Activated T-helper 2 cell treated with anti-CD3 and anti-CD28 coated beads, Interferon-gamma antibody, Interleukin-2, Interleukin-4, amounts not matched to agents 10 μg/mL and 5 μg/mL and 100 μg/mL, durations not matched to agents 14 hours and 24 hours and 36 hours (primary cell): ENCODE measurements around the gene LAMA4. TPM values are rescaled to one million over a fixed set of nuclear protein-coding genes. Genes with fewer than 3 reads are reported as not detected.

Source experiments
- DNase-seq: peaks from one replicate; pipeline ENCODE4 v3.0.0; 2021; ENCODE audit warnings: low spot score
- H3K27ac Mint-ChIP-seq: one replicate; pipeline ENCODE4 v1.8.0; 2021; ENCODE audit warnings: mixed read lengths
- H3K27me3 Mint-ChIP-seq: one replicate; pipeline ENCODE4 v1.8.0; 2021; ENCODE audit warnings: low read depth, mixed read lengths
- H3K36me3 Mint-ChIP-seq: one replicate; pipeline ENCODE4 v1.8.0; 2021; ENCODE audit warnings: low read depth, mixed read lengths
- H3K4me1 Mint-ChIP-seq: one replicate; pipeline ENCODE4 v1.8.0; 2021; ENCODE audit warnings: low read depth, mixed read lengths
- H3K4me3 Mint-ChIP-seq: one replicate; pipeline ENCODE4 v1.8.0; 2021; ENCODE audit warnings: low read depth, mild to moderate bottlenecking, moderate library complexity, mixed read lengths
- H3K9me3 Mint-ChIP-seq: one replicate; pipeline ENCODE4 v1.8.0; 2021; ENCODE audit warnings: mixed read lengths
- intact Hi-C: fragments of 100-400 bp; cut with micrococcal nuclease; formaldehyde crosslinking; loops from one replicate; pipeline ENCODE4 v1.15.1; 2023
- total RNA-seq: library from RNA; stranded (reverse); gene quantifications from 2 replicates; pipeline ENCODE4 v1.2.3, GENCODE V29; 2022

Gene LAMA4
- total RNA-seq, 1 donor from 2014 or later = not detected

DNA sequence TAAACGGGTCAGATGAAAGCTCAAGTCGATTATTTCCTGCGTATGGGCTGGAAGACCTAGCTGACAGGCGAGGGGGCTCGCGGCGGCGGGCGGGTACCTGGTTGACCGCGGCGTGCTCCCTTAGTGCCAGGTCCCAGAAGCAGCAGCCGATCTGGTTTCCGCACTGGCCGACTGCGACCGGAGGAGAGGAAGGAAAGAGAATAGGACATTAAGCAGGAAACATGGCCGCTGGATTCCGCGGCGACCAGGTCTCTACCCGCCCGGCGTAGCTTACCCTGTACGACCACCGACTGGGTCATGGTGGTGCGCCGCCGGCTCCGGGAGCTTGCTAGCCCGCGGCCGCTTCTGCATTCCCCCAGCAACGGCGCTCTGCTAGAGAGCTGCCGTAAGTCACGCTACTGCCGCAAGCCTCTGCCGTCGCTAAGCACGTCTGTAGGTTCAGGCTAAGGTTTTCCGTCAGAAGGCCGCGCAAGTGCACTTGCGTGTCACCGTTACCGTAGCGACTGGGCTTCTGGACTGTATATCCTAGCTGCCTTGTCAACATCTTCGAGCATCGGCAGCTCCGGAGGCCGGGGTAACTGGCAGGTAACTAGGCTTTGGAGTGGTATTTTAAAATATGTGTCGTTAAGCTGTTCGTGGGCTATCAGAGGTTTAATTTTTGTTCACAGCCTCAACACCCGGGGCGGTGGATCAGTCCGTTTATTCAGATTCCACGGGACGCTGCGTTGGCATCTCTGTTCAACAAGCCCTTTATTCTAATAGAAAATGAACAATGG, 167.0 kb downstream of the LAMA4 start, which contains the start of the genes FAM229B and TUBE1:
TSS of gene FAM229B (plus strand) at position 456 of the 776 bp plus-strand sequence. CDS start 11,693 bp downstream, outside the sequence.
TSS of gene TUBE1 (minus strand) at position 347 of the 776 bp plus-strand sequence. CDS start at position 299, 48 bp downstream.
- no peak within 1 kb of the TSS for H3K4me3 Mint-ChIP-seq
- peaks cover 11% of the 10 kb centered on the region for H3K36me3 Mint-ChIP-seq
- intact Hi-C loops = loop anchor here (1.0 to 2.0 kb wide), 6 partner anchors 29 to 828 kb away; partner anchors contain the start of gene FYN
- peaks cover 24% of the 10 kb centered on the region for H3K27me3 Mint-ChIP-seq
- no peak within 1 kb of the TSS for H3K27ac Mint-ChIP-seq
- no peaks in the 10 kb centered on the region for H3K9me3 Mint-ChIP-seq
- peaks cover 8% of the 10 kb centered on the region for H3K4me1 Mint-ChIP-seq
- DNase-seq = peak; percentile 87

GRCh38 chr6:112086744-112087135, 167.6 kb downstream of the LAMA4 start:
- no peaks in the 10 kb centered on the region for H3K9me3 Mint-ChIP-seq
- intact Hi-C loops = loop anchor here (1.0 to 2.0 kb wide), 6 partner anchors 30 to 827 kb away; partner anchors contain the start of gene FYN
- H3K27me3 Mint-ChIP-seq = peaks cover 19% of the 10 kb centered on the region
- peaks cover 8% of the 10 kb centered on the region for H3K4me1 Mint-ChIP-seq
- H3K4me3 Mint-ChIP-seq = no peak overlapping the region
- H3K27ac Mint-ChIP-seq = no peak overlapping the region
- H3K36me3 Mint-ChIP-seq = peaks cover 11% of the 10 kb centered on the region
- DNase-seq = no peak

DNA sequence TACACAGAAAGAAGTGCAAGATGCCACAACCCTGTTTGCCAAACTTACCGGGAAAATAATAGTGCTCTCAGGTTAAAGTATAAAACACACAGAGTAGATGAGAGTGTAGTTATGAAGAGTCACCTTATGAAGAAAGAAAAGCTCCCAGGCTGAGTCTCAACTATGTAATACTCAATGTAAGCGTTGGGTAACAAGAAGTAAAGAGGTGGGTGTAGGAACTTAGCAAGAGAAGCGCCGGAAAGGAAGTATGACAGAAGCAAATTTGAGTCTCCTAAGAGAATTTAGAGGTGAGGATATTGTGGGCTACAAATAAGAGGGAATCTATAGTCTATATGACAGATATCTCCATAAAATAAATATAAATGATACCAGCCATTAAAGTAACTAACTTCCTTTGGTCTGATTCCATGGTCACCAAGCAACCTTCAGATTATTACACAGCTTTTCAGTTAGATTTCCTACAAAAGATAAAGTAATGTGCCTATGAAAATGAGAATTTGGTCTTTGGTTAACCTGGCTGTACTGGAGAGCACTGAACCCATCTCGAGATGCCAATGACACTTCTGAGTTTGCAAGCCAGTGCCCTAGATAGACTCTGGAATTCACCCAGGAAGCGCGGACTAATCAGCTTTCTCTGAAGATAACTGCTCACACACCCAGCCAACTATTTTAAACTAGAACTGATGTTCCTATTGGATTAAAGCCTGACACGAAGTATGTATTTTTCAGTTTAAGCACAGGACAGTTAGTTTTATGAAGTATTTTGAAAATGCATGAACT, 168.9 kb downstream of the LAMA4 start:
- H3K36me3 Mint-ChIP-seq = peaks cover 11% of the 10 kb centered on the region
- no peaks in the 10 kb centered on the region for H3K9me3 Mint-ChIP-seq
- H3K27me3 Mint-ChIP-seq = peaks cover 9% of the 10 kb centered on the region
- H3K4me1 Mint-ChIP-seq = peaks cover 8% of the 10 kb centered on the region
- intact Hi-C loops = loop anchor here (2.0 kb wide), 2 partner anchors 31 to 213 kb away; partner anchors contain the start of gene FYN
- DNase-seq = no peak
- peak overlapping the region; percentile 45 for H3K4me3 Mint-ChIP-seq
- no peak overlapping the region for H3K27ac Mint-ChIP-seq

GRCh38 chr6:112081569-112081968, 172.8 kb downstream of the LAMA4 start:
- Mint-ChIP-seq H3K36me3 (peaks cover 19% of the 10 kb centered on the region), H3K4me3 (no peak overlapping the region), H3K27ac (no peak overlapping the region), H3K27me3 (no peaks in the 10 kb centered on the region), H3K9me3 (no peaks in the 10 kb centered on the region), H3K4me1 (peaks cover 8% of the 10 kb centered on the region)
- intact Hi-C loops = no loop called here
- DNase-seq = no peak

GRCh38 chr6:112066606-112067005, 187.8 kb downstream of the LAMA4 start:
- no peaks in the 10 kb centered on the region for H3K4me1 Mint-ChIP-seq
- intact Hi-C loops = no loop called here
- no peak overlapping the region for H3K27ac Mint-ChIP-seq
- no peak overlapping the region for H3K4me3 Mint-ChIP-seq
- H3K36me3 Mint-ChIP-seq = peaks cover 7% of the 10 kb centered on the region
- DNase-seq = no peak
- peaks cover 6% of the 10 kb centered on the region for H3K27me3 Mint-ChIP-seq
- H3K9me3 Mint-ChIP-seq = no peaks in the 10 kb centered on the region

DNA sequence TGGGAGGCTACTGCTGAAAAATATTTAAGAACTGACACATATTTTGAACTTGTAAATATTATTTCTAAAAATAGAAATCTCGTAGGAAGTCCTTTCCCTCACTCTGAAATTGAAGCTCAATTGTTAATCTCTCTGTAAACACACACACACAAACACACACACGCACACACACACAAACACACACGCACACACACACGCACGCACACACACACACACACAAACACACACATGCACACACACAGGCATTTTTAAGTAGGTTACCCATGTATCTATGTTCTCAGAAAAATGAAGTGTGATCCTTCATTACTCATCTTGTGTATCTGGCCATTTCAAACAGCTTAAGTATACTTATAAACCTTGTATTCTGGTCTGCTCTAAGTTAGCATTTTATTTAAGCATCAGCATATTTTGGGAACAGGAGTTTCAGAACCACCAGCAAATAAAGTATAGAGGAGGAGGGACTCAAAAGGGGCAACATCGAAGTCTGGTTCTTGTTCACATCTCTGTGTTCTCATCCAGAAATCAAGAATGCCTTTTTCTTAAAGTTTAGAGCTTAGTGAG, 188.9 kb downstream of the LAMA4 start:
- DNase-seq = no peak
- Mint-ChIP-seq H3K4me1 (no peaks in the 10 kb centered on the region), H3K4me3 (no peak overlapping the region), H3K27ac (no peak overlapping the region), H3K27me3 (peaks cover 6% of the 10 kb centered on the region), H3K9me3 (no peaks in the 10 kb centered on the region), H3K36me3 (peaks cover 6% of the 10 kb centered on the region)
- intact Hi-C loops = no loop called here

GRCh38 chr6:112062966-112063365, 191.4 kb downstream of the LAMA4 start:
- Mint-ChIP-seq H3K27me3 (peaks cover 6% of the 10 kb centered on the region), H3K9me3 (no peaks in the 10 kb centered on the region), H3K36me3 (no peaks in the 10 kb centered on the region), H3K27ac (no peak overlapping the region), H3K4me1 (no peaks in the 10 kb centered on the region), H3K4me3 (no peak overlapping the region)
- DNase-seq = no peak
- intact Hi-C loops = no loop called here

DNA sequence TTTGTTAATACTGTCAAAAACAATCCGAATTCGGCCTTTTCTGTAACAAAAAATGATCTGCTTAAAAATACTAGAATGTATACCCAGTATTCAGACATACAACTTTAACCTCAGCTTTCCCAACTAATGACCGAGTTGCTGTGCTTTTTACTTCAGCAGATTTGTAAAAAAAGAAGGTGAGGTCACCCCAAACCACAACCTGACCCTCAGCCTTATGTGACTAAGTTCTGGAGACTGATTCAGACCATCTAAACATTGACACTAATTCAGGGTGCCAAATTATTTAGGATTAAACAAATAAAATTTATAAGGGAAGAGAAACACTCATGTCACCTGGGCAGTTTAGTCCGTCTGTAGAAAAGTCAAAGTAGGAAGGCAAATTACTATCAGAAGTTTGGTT, 192.8 kb downstream of the LAMA4 start:
- intact Hi-C loops = no loop called here
- Mint-ChIP-seq H3K4me1 (no peaks in the 10 kb centered on the region), H3K27ac (no peak overlapping the region), H3K9me3 (no peaks in the 10 kb centered on the region), H3K27me3 (peaks cover 6% of the 10 kb centered on the region), H3K4me3 (no peak overlapping the region), H3K36me3 (no peaks in the 10 kb centered on the region)
- DNase-seq = no peak

Other genes starting within 250 kb of the LAMA4 start
- gene CCN6, start 200.5 kb downstream of the LAMA4 start, total RNA-seq = 0.34 TPM in 1 of 2 replicates, not detected in the other
- 21.0 and 24.3 TPM in 2 replicates for gene TUBE1, start 167.1 kb downstream of the LAMA4 start, total RNA-seq
- 1.1 and 3.1 TPM in 2 replicates for gene FAM229B, start 167.0 kb downstream of the LAMA4 start, total RNA-seq
- not detected in 2 replicates for gene RFPL4B, start 92.8 kb upstream of the LAMA4 start, total RNA-seq